ENCODE results near the gene CCDC50.

- TF ChIP-seq CTCF (IDR thresholded peaks at IDR 0.05), result no peak
- no peak for TF ChIP-seq POLR2A (IDR thresholded peaks at IDR 0.05)
Measured at GRCh38 chr3:191303596-191303995, 25.6 kb upstream of the CCDC50 start.
